ENCODE measurements around the gene AXIN1.
"Not testable (repeated sequence)": the region's sequence is repeated elsewhere in the genome, so short reads cannot be mapped to it uniquely, and the experiment has no call there.

The AXIN1 gene

GRCh38 chr16:346587-346986 is 5.9 kb downstream of the AXIN1 start:
- Histone ChIP-seq H3K4me3 (ENCODE audit: low read length) (no peak overlapping the region), H3K27me3 (ENCODE audit: insufficient read depth, low read length) (no peaks in the 10 kb centered on the region), H2AFZ (ENCODE audit: low read depth, low read length) (no peak overlapping the region), H3K36me3 (ENCODE audit: insufficient read depth, low read length) (peaks cover 51% of the 10 kb centered on the region), H3K4me1 (ENCODE audit: insufficient read depth, low read length) (peaks cover 4% of the 10 kb centered on the region), H3K9me3 (ENCODE audit: low read length) (peaks cover 34% of the 10 kb centered on the region)

- no peaks in the 10 kb centered on the region for H3K4me1 ChIP-seq (ENCODE audit: insufficient read depth, low read length)
- peaks cover 51% of the 10 kb centered on the region for H3K36me3 ChIP-seq (ENCODE audit: insufficient read depth, low read length)
- H2AFZ ChIP-seq (ENCODE audit: low read depth, low read length), result no peak overlapping the region
- peaks cover 35% of the 10 kb centered on the region for H3K9me3 ChIP-seq (ENCODE audit: low read length)
- H3K4me3 ChIP-seq (ENCODE audit: low read length), result no peak overlapping the region
- no peaks in the 10 kb centered on the region for H3K27me3 ChIP-seq (ENCODE audit: insufficient read depth, low read length)
Measured at GRCh38 chr16:345772-346171, 6.8 kb downstream of the AXIN1 start.

- Histone ChIP-seq H3K4me3 (ENCODE audit: low read length) (no peak overlapping the region), H2AFZ (ENCODE audit: low read depth, low read length) (no peak overlapping the region), H3K9me3 (ENCODE audit: low read length) (peaks cover 42% of the 10 kb centered on the region), H3K27me3 (ENCODE audit: insufficient read depth, low read length) (no peaks in the 10 kb centered on the region), H3K4me1 (ENCODE audit: insufficient read depth, low read length) (no peaks in the 10 kb centered on the region), H3K36me3 (ENCODE audit: insufficient read depth, low read length) (peaks cover 44% of the 10 kb centered on the region)
Measured at GRCh38 chr16:342455-343213, 9.9 kb downstream of the AXIN1 start.

DNA sequence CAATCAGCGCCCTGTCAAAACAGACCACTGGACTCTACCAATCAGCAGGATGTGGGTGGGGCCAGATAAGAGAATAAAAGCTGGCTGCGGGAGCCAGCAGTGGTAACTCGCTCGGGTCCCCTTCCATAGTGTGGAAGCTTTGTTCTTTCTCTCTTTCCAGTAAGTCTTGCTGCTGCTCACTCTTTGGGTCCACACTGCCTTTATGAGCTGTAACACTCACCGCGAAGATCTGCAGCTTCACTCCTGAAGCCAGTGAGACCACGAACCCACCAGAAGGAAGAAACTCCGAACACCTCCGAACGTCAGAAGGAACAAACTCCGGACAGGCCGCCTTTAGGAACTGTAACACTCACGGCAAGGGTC is 10.6 kb downstream of the AXIN1 start:
- H3K4me1 ChIP-seq (ENCODE audit: insufficient read depth, low read length); H3K27me3 ChIP-seq (ENCODE audit: insufficient read depth, low read length); H2AFZ ChIP-seq (ENCODE audit: low read depth, low read length); H3K4me3 ChIP-seq (ENCODE audit: low read length): not testable (repeated sequence)
- Histone ChIP-seq H3K36me3 (ENCODE audit: insufficient read depth, low read length) (peaks cover 38% of the 10 kb centered on the region), H3K9me3 (ENCODE audit: low read length) (peaks cover 36% of the 10 kb centered on the region)

- not testable (repeated sequence) for H2AFZ ChIP-seq (ENCODE audit: low read depth, low read length); H3K4me1 ChIP-seq (ENCODE audit: insufficient read depth, low read length); H3K4me3 ChIP-seq (ENCODE audit: low read length); H3K27me3 ChIP-seq (ENCODE audit: insufficient read depth, low read length)
- Histone ChIP-seq H3K36me3 (ENCODE audit: insufficient read depth, low read length) (peaks cover 32% of the 10 kb centered on the region), H3K9me3 (ENCODE audit: low read length) (peaks cover 31% of the 10 kb centered on the region)
Measured at GRCh38 chr16:341095-341973, 11.2 kb downstream of the AXIN1 start.

- no peak overlapping the region for H2AFZ ChIP-seq (ENCODE audit: low read depth, low read length)
- no peak overlapping the region for H3K4me3 ChIP-seq (ENCODE audit: low read length)
- no peaks in the 10 kb centered on the region for H3K4me1 ChIP-seq (ENCODE audit: insufficient read depth, low read length)
- no peaks in the 10 kb centered on the region for H3K27me3 ChIP-seq (ENCODE audit: insufficient read depth, low read length)
- peaks cover 24% of the 10 kb centered on the region for H3K36me3 ChIP-seq (ENCODE audit: insufficient read depth, low read length)
- H3K9me3 ChIP-seq (ENCODE audit: low read length), result peaks cover 24% of the 10 kb centered on the region
Measured at GRCh38 chr16:340370-341091, 12.0 kb downstream of the AXIN1 start.

GRCh38 chr16:339680-340079 is 12.8 kb downstream of the AXIN1 start:
- Histone ChIP-seq H2AFZ (ENCODE audit: low read depth, low read length) (no peak overlapping the region), H3K27me3 (ENCODE audit: insufficient read depth, low read length) (no peaks in the 10 kb centered on the region), H3K4me1 (ENCODE audit: insufficient read depth, low read length) (no peaks in the 10 kb centered on the region), H3K4me3 (ENCODE audit: low read length) (no peak overlapping the region), H3K36me3 (ENCODE audit: insufficient read depth, low read length) (peaks cover 16% of the 10 kb centered on the region), H3K9me3 (ENCODE audit: low read length) (peaks cover 20% of the 10 kb centered on the region)

DNA sequence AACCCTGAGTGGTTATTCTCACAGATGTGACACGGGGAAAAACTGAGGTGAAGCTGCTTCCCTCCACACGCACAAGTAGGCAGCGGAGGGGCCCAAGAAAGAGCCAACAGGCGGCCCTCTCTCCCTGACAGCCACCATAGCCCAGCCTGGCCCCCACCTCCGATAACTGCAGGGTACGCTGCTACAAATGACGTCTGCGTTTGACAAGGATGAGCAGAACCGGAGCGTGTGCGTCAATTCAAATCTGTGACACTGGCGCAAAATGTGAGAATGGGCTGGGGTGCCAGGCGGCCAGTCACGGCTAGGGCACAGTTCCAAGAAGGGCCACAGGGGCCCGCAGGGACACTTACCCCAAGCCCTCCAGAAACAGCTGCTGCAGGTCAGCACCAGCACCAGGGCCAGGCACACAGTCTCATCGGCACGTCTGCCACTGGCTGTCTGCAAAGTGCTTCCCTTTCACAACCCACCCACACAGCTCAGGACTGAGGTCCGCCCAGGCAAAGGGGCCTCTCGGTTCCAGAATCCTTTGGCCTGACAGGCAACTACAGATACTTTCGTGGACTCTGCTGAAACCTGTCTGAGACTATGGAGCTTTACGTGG is 14.4 kb downstream of the AXIN1 start:
- H3K4me3 ChIP-seq (ENCODE audit: low read length), result no peak overlapping the region
- H2AFZ ChIP-seq (ENCODE audit: low read depth, low read length), result no peak overlapping the region
- peaks cover 19% of the 10 kb centered on the region for H3K9me3 ChIP-seq (ENCODE audit: low read length)
- H3K27me3 ChIP-seq (ENCODE audit: insufficient read depth, low read length), result no peaks in the 10 kb centered on the region
- H3K36me3 ChIP-seq (ENCODE audit: insufficient read depth, low read length), result peaks cover 10% of the 10 kb centered on the region
- no peaks in the 10 kb centered on the region for H3K4me1 ChIP-seq (ENCODE audit: insufficient read depth, low read length)

DNA sequence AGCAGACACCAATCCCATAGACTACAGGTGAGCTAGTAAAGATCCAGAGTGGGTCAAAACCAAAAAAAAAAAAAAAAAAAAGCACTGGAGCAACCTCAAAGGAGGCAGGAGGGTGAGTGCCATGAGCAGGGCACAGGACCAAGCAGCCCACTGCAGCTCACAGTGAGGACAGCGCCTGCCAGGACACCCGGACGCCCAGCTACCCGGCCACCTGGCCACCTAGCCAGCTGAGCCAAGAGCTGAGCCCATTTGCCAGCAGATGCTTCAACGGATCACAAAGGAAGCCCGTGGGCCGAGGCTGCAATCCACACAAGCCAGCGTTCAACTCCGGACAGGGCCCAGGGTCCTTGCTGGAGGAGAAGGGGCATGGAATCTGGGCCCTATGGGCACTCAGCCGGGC is 15.1 kb downstream of the AXIN1 start:
- H3K4me1 ChIP-seq (ENCODE audit: insufficient read depth, low read length), result no peaks in the 10 kb centered on the region
- peaks cover 4% of the 10 kb centered on the region for H3K36me3 ChIP-seq (ENCODE audit: insufficient read depth, low read length)
- H3K4me3 ChIP-seq (ENCODE audit: low read length), result no peak overlapping the region
- H2AFZ ChIP-seq (ENCODE audit: low read depth, low read length), result no peak overlapping the region
- peaks cover 13% of the 10 kb centered on the region for H3K9me3 ChIP-seq (ENCODE audit: low read length)
- H3K27me3 ChIP-seq (ENCODE audit: insufficient read depth, low read length), result no peaks in the 10 kb centered on the region

- Histone ChIP-seq H2AFZ (ENCODE audit: low read depth, low read length) (no peak overlapping the region), H3K4me1 (ENCODE audit: insufficient read depth, low read length) (peaks cover 9% of the 10 kb centered on the region), H3K27me3 (ENCODE audit: insufficient read depth, low read length) (no peaks in the 10 kb centered on the region), H3K9me3 (ENCODE audit: low read length) (peaks cover 10% of the 10 kb centered on the region), H3K4me3 (ENCODE audit: low read length) (no peak overlapping the region), H3K36me3 (ENCODE audit: insufficient read depth, low read length) (no peaks in the 10 kb centered on the region)
Measured at GRCh38 chr16:336269-336668, 16.3 kb downstream of the AXIN1 start.

DNA sequence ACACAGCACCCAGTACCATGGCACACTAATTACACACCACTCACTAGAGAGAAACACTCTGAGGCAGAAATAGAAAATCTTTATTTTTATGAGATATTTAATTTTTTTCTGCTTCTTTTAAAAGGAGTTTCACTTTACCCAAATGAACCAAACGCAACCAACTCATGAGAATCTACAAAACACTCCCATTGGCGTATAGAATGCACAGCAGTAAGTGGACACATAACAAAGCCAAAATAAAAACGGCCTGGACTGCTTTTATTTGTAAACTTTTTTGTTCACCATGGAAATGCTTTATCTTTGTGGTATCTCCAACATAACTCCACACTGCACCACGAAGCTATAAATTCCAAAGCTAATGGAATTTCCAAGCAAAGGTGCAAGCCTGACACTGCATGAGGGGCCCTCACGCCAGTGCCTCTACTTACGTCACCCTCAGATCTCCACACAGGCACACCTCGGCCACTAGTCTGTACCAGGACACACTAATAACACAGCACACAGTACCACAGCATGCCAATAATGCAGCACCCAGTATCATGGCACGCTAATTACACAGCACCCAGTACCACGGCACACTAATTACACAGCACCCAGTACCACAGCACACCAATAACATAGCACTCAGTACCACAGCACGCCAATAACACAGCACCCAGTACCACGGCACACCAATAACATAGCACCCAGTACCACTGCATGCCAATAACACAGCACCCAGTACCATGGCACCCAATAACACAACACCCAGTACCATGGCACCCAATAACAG is 17.5 kb downstream of the AXIN1 start:
- peaks cover 20% of the 10 kb centered on the region for H3K4me1 ChIP-seq (ENCODE audit: insufficient read depth, low read length)
- H2AFZ ChIP-seq (ENCODE audit: low read depth, low read length); H3K4me3 ChIP-seq (ENCODE audit: low read length); H3K36me3 ChIP-seq (ENCODE audit: insufficient read depth, low read length); H3K27me3 ChIP-seq (ENCODE audit: insufficient read depth, low read length); H3K9me3 ChIP-seq (ENCODE audit: low read length): not testable (repeated sequence)

- H2AFZ ChIP-seq (ENCODE audit: low read depth, low read length); H3K27me3 ChIP-seq (ENCODE audit: insufficient read depth, low read length); H3K4me3 ChIP-seq (ENCODE audit: low read length); H3K36me3 ChIP-seq (ENCODE audit: insufficient read depth, low read length); H3K9me3 ChIP-seq (ENCODE audit: low read length): not testable (repeated sequence)
- H3K4me1 ChIP-seq (ENCODE audit: insufficient read depth, low read length), result peaks cover 20% of the 10 kb centered on the region
Measured at GRCh38 chr16:334164-334832, 18.2 kb downstream of the AXIN1 start.

All from neuron (in vitro differentiated cells).